ENCODE measurements around the gene PRR19. TPM values are rescaled to one million over a fixed set of nuclear protein-coding genes. Genes with fewer than 3 reads are reported as not detected.
A peak's percentile ranks its signal among the peaks of the same experiment; 100 is the strongest.

PRR19 gene
- total and polyA plus RNA-seq, 8 donors = 0.68 to 0.98 TPM; not detected in 6

- no peak for DNase-seq
- Histone ChIP-seq H3K27ac (no peak overlapping the region), H3K4me1 (no peaks in the 10 kb centered on the region), H3K9me3 (no peaks in the 10 kb centered on the region), H3K4me3 (no peak overlapping the region), H3K36me3 (peaks cover 3 to 84% (median 55%) of the 10 kb centered on the region in 4 donors), H3K27me3 (no peaks in the 10 kb centered on the region)
- intact Hi-C loops (cut with DNase I; ENCODE audit: low total_unique reads) = no loop called here
- WGBS, 5 donors = 77 to 91% (median 88%) methylated on average over 12 to 17 of the region's 17 CpGs
- TF ChIP-seq EP300 (IDR thresholded peaks at IDR 0.05) (no peak), POLR2AphosphoS5 (IDR thresholded peaks at IDR 0.05) (no peak)
Measured at GRCh38 chr19:42343344-42344110, 41.6 kb downstream of the PRR19 start.

GRCh38 chr19:42344336-42344893 lies 42.5 kb downstream of the PRR19 start:
- peaks cover 3 to 91% (median 59%) of the 10 kb centered on the region in 4 donors for H3K36me3 ChIP-seq
- WGBS, 5 donors = 89 to 94% (median 91%) methylated on average over 10 to 18 of the region's 18 CpGs
- DNase-seq = peak in 1 of 2 donors; percentile 35

GRCh38 chr19:42345191-42345812 lies 43.4 kb downstream of the PRR19 start:
- intact Hi-C loops (cut with DNase I; ENCODE audit: low total_unique reads) = no loop called here
- Histone ChIP-seq H3K4me1 (no peaks in the 10 kb centered on the region), H3K9me3 (no peaks in the 10 kb centered on the region), H3K4me3 (no peak overlapping the region), H3K27me3 (no peaks in the 10 kb centered on the region), H3K36me3 (peaks cover 3 to 89% (median 64%) of the 10 kb centered on the region in 4 donors), H3K27ac (no peak overlapping the region)
- 85 to 90% (median 86%) methylated on average over 6 of the region's 6 CpGs for WGBS, 5 donors
- no peak for DNase-seq
- TF ChIP-seq POLR2AphosphoS5 (IDR thresholded peaks at IDR 0.05) = no peak
- TF ChIP-seq POLR2A (IDR thresholded peaks at IDR 0.05) = no peak
- no peak for TF ChIP-seq EP300 (IDR thresholded peaks at IDR 0.05)
- no peak for TF ChIP-seq CTCF (IDR thresholded peaks at IDR 0.05)

More at GRCh38 chr19:42344336-42344893, 42.5 kb downstream of the PRR19 start:
- Histone ChIP-seq H3K27me3 (no peaks in the 10 kb centered on the region), H3K4me3 (no peak overlapping the region), H3K27ac (no peak overlapping the region), H3K4me1 (no peaks in the 10 kb centered on the region), H3K9me3 (no peaks in the 10 kb centered on the region)
- TF ChIP-seq CTCF (IDR thresholded peaks at IDR 0.05) = no peak
- TF ChIP-seq POLR2A (IDR thresholded peaks at IDR 0.05) = no peak
- no peak for TF ChIP-seq POLR2AphosphoS5 (IDR thresholded peaks at IDR 0.05)
- no peak for TF ChIP-seq EP300 (IDR thresholded peaks at IDR 0.05)
- intact Hi-C loops (cut with DNase I; ENCODE audit: low total_unique reads) = no loop called here

- no peaks in the 10 kb centered on the region for H3K27me3 ChIP-seq
- WGBS, 5 donors = 93 to 99% (median 97%) methylated on average over 6 to 14 of the region's 14 CpGs
- intact Hi-C loops (cut with DNase I; ENCODE audit: low total_unique reads) = no loop called here
- no peak overlapping the region for H3K27ac ChIP-seq
- no peak for DNase-seq
- no peaks in the 10 kb centered on the region for H3K9me3 ChIP-seq
- TF ChIP-seq POLR2AphosphoS5 (IDR thresholded peaks at IDR 0.05) = no peak
- TF ChIP-seq CTCF (IDR thresholded peaks at IDR 0.05) = no peak
- TF ChIP-seq POLR2A (IDR thresholded peaks at IDR 0.05) = no peak
- no peak for TF ChIP-seq EP300 (IDR thresholded peaks at IDR 0.05)
- H3K4me3 ChIP-seq = no peak overlapping the region
- peaks cover 6 to 90% (median 81%) of the 10 kb centered on the region in 4 donors for H3K36me3 ChIP-seq
- no peaks in the 10 kb centered on the region for H3K4me1 ChIP-seq
Measured at GRCh38 chr19:42348211-42348610, 46.3 kb downstream of the PRR19 start.

Measured in stomach (tissue), 9 donors.